ENCODE measurements around the gene BPIFB6.

- TF ChIP-seq ZNF274 (IDR thresholded peaks at IDR 0.05; ENCODE audit: low read depth, low read length), result no peak
- TF ChIP-seq YY1 (IDR thresholded peaks at IDR 0.05; ENCODE audit: insufficient read depth, insufficient read length), result no peak
These were observed 5.2 kb upstream of the BPIFB6 start for GRCh38 chr20:33026072-33026778.

All from NT2/D1 (cell line).